Urinary bladder (tissue), 4 donors: ENCODE results near the gene UBE2A. TPM values are rescaled to one million over a fixed set of nuclear protein-coding genes. Genes with fewer than 3 reads are reported as not detected.
A peak's percentile ranks its signal among the peaks of the same experiment; 100 is the strongest.

Experiments
- DNase-seq: peaks from one replicate; pipeline ENCODE4 v3.0.0-alpha.2; 2015; ENCODE audit errors: extremely low spot score
- H3K27ac ChIP-seq: one replicate; pipeline ENCODE4 v1.5.1; 2013; ENCODE audit warnings: low read depth, mild to moderate bottlenecking, moderate library complexity
- H3K36me3 ChIP-seq: one replicate; pipeline ENCODE4 v1.6.1; 2013; ENCODE audit warnings: mild to moderate bottlenecking, moderate library complexity; ENCODE audit not compliant: insufficient read depth
- H3K4me1 ChIP-seq: one replicate; pipeline ENCODE4 v1.6.1; 2013; ENCODE audit warnings: mild to moderate bottlenecking, moderate library complexity; ENCODE audit not compliant: insufficient read depth
- H3K4me3 ChIP-seq: one replicate; pipeline ENCODE4 v1.5.1; 2013; ENCODE audit warnings: low read depth, low read length
- WGBS: extraction: QIAGEN DNeasy Blood & Tissue Kit; methylation state at CpG from one replicate; pipeline ENCODE4 v1.1.7; 2013; 5-methylcytosine and 5-hydroxymethylcytosine counted together
- polyA plus RNA-seq: library from polyadenylated mRNA; stranded (reverse); fragments of 200-250 nt; gene quantifications from one replicate; pipeline ENCODE4 v1.2.3, GENCODE V29; 2013
- total RNA-seq: library from RNA; depleted of rRNA; stranded (reverse); fragments of >200 nt; gene quantifications from one replicate; pipeline ENCODE4 v1.2.3, GENCODE V29; 2014
- donor health status: healthy with polysubstance abuse.
- donor health status: healthy.

Gene UBE2A
- 50.7 TPM for total RNA-seq
- polyA plus RNA-seq = 54.7 TPM

- WGBS = under 1% methylated on average over 79 of the region's 86 CpGs
These were observed at the start of gene UBE2A for GRCh38 chrX:119574394-119575266. Gene UBE2A, plus strand, starts transcription at chrX:119574563. Its CDS starts 149 bp downstream, at chrX:119574712.

DNA sequence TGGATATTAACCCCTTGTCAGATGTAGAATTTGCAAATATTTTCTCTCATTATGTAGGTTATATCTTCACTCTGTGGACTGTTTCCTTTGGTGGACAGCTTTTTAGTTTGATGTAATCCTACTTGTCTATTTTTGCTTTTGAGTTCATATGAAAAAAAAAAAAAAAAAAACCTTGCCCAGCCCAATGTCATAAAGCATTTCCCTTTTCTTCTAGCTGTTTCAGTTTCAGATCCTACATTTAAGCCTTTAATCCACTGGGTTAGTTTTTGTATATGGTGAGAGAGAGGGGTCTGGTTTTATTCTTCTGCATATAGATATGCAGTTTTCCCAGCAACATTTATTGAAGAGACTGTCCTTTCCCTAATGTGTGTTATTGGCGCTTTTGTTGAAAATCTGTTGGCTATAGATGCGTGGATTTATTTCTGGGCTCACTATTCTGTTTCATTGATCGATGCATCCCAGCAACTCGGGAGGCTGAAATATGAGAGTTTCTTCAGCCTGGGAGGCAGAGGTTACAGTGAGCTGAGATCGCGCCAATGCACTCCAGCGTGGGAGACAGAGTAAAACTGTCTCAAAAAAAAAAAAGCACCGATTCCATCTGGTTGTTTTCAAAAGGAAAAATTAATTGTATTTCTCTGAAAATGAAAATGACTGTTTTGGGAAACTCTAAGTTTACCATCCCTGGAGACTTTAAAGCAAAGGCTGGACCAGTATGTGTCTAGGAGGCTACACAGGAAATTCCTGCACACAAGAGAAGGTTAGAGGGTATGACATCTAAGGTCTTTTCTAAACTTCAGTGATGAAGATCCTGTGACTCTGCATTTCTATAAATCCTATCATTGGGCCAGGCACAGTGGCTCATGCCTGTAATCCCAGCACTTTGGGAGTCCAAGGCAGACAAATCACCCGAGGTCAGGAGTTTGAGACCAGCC is 44.8 kb upstream of the UBE2A start:
- H3K4me1 ChIP-seq = no peaks in the 10 kb centered on the region
- no peaks in the 10 kb centered on the region for H3K36me3 ChIP-seq
- no peak for DNase-seq
- no peak overlapping the region for H3K4me3 ChIP-seq
- WGBS = 42% methylated on average over 9 of the region's 9 CpGs
- no peak overlapping the region for H3K27ac ChIP-seq

More at GRCh38 chrX:119574394-119575266, at the start of gene UBE2A:
- Histone ChIP-seq H3K36me3 (no peaks in the 10 kb centered on the region), H3K4me1 (no peaks in the 10 kb centered on the region), H3K27ac (peak within 1 kb of the TSS; percentile 94), H3K4me3 (peak within 1 kb of the TSS; percentile 86)
- peak; percentile 73 for DNase-seq

- Histone ChIP-seq H3K27ac (no peak overlapping the region), H3K4me1 (no peaks in the 10 kb centered on the region), H3K36me3 (no peaks in the 10 kb centered on the region), H3K4me3 (no peak overlapping the region)
- 51% methylated on average over 3 of the region's 3 CpGs for WGBS
- DNase-seq = no peak
These were observed 36.9 kb upstream of the UBE2A start for GRCh38 chrX:119537487-119537886.

DNA sequence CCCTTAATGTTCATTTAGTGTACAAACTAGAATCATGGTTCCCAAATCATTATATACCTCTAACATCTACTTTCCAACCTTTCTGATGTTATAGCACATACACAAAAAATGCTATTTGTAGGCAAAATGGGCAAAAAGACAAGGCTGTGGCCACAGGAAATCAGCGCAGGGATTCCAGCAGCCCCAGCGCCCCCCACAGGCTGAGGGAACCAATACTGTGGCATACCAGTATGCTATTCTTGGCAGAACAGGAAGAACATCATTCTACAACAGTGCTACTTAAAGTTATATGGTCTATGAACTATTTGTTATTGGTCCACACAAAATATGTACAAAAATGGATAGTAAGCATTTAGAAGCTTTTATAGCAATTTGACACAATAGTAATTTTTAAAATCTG is 34.5 kb upstream of the UBE2A start:
- Histone ChIP-seq H3K4me3 (no peak overlapping the region), H3K27ac (no peak overlapping the region)
- DNase-seq = no peak

DNA sequence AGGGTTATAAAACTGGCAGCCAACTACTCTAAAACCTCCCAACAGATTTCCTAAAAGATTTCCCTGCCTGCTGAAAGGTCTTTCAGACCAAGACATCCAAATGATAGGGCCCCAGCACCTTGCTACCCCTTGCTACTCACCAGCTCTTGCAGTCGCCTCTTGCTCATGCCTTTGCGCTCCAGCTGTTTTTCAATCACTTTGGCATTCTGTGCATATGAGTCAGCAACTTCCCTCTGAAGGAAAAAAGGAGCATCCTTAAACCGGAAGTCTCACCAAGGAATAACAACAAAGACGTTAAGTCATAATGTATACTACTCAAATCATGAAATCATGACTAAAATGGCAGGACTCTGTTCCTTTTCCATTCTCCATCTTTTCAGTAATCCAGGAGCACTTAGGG is 33.2 kb upstream of the UBE2A start:
- no peak overlapping the region for H3K27ac ChIP-seq
- WGBS = 67% methylated on average over 4 of the region's 4 CpGs
- no peaks in the 10 kb centered on the region for H3K4me1 ChIP-seq
- no peak overlapping the region for H3K4me3 ChIP-seq
- no peaks in the 10 kb centered on the region for H3K36me3 ChIP-seq
- DNase-seq = no peak

More for the DNA sequence above, 34.5 kb upstream of the UBE2A start:
- H3K4me1 ChIP-seq = no peaks in the 10 kb centered on the region
- no peaks in the 10 kb centered on the region for H3K36me3 ChIP-seq
- 46% methylated on average over 2 of the region's 2 CpGs for WGBS

DNA sequence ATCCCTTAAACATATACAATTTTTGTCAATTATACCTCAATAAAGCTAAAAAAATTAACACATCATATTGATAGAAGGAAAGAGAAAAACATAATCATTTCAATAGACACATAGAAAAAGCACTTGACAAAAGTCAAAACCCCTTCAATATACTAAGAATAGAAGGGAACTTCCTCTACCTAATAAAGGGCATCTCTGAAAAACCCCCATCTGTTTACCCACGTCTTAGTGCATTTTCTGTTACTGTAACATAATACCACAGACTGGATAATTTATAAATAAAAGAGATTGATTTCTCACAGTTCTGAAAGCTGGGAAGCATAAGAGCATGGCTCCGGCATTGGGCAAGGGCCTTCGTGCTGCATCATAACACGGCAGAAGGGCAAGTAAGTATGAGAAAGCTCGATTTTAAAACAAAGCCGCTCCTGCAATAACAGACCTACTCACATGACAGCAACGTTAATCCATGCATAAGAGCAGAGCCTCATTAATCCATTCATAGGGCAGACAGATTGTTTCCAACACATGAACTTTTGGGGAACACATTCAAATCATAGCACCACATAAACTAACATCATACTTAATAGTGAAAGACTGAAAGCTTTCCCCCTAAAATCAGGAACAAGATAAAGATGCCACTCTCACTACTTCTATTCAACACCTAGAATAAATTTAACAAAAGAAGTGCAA is 24.9 kb upstream of the UBE2A start:
- no peaks in the 10 kb centered on the region for H3K36me3 ChIP-seq
- no peak overlapping the region for H3K4me3 ChIP-seq
- H3K27ac ChIP-seq = no peak overlapping the region
- 68% methylated on average over 7 of the region's 7 CpGs for WGBS
- H3K4me1 ChIP-seq = no peaks in the 10 kb centered on the region
- no peak for DNase-seq

DNA sequence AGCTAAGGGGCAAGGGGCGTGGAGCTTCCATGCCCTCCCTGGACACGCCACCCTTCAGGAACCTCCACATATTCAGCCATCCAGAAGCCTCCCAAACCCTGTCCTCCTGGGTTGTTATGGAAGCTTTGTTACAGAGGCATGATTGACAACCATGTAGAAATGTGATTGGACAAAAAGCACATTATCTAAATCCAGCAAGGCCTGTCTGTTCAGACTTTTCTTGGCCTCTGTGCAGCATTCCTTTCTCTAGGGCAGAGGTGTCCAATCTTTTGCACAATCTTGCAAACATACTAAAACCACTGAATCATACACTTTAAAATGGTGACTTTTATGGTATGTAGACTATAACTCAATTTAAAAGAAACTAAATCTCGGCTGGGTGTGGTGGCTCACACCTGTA is 21.9 kb upstream of the UBE2A start:
- no peaks in the 10 kb centered on the region for H3K36me3 ChIP-seq
- no peak overlapping the region for H3K4me3 ChIP-seq
- 90% methylated on average over 3 of the region's 3 CpGs for WGBS
- no peak overlapping the region for H3K27ac ChIP-seq
- no peaks in the 10 kb centered on the region for H3K4me1 ChIP-seq
- no peak for DNase-seq

- Histone ChIP-seq H3K27ac (peak within 1 kb of the TSS; percentile 38), H3K4me1 (no peaks in the 10 kb centered on the region), H3K36me3 (no peaks in the 10 kb centered on the region), H3K4me3 (peak within 1 kb of the TSS; percentile 53)
- DNase-seq = peak; percentile 73
- WGBS = under 1% methylated on average over 27 of the region's 27 CpGs
These were observed 9.2 kb upstream of the UBE2A start, which contains the start of gene STEEP1 for GRCh38 chrX:119565107-119565663. Gene STEEP1, minus strand, starts transcription at chrX:119565409. Its CDS starts 54 bp downstream, at chrX:119565355.

DNA sequence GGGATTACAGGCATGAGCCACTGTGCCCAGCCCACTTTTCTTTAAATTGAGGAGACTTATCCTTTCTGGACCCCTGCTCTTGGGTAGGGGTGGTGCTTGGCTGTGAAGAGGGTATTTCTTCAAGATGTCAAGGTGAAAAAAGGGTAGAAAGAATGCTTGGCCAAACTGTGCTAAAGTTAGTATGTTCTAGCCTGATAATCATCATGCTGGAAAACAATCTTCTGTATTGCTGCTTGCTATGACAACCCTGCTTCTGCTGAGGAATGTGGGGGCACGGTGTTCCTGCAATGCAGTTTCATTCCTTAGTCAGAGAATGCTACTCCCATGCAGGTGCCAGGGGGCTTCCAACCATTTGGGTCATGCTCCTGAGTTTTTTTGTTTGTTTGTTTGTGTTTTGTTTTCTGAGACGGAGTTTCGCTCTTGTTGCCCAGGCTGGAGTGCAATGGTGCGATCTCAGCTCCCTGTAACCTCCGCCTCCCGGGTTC is 4.0 kb upstream of the UBE2A start:
- Histone ChIP-seq H3K36me3 (no peaks in the 10 kb centered on the region), H3K4me1 (no peaks in the 10 kb centered on the region), H3K27ac (no peak overlapping the region), H3K4me3 (no peak overlapping the region)
- no peak for DNase-seq
- 86% methylated on average over 6 of the region's 6 CpGs for whole genome bisulfite sequencing

- 59% methylated on average over 3 of the region's 3 CpGs for WGBS
- no peaks in the 10 kb centered on the region for H3K4me1 ChIP-seq
- H3K36me3 ChIP-seq = no peaks in the 10 kb centered on the region
- DNase-seq = no peak
- H3K4me3 ChIP-seq = no peak overlapping the region
- no peak overlapping the region for H3K27ac ChIP-seq
These were observed 1.1 kb upstream of the UBE2A start for GRCh38 chrX:119573222-119573621.

- WGBS = under 1% methylated on average over 30 of the region's 30 CpGs
- H3K36me3 ChIP-seq = no peaks in the 10 kb centered on the region
- no peaks in the 10 kb centered on the region for H3K4me1 ChIP-seq
- peak overlapping the region; percentile 83 for H3K27ac ChIP-seq
- no peak for DNase-seq
- H3K4me3 ChIP-seq = peak overlapping the region; percentile 86
These were observed 446 bp upstream of the UBE2A start for GRCh38 chrX:119573840-119574393.

DNA sequence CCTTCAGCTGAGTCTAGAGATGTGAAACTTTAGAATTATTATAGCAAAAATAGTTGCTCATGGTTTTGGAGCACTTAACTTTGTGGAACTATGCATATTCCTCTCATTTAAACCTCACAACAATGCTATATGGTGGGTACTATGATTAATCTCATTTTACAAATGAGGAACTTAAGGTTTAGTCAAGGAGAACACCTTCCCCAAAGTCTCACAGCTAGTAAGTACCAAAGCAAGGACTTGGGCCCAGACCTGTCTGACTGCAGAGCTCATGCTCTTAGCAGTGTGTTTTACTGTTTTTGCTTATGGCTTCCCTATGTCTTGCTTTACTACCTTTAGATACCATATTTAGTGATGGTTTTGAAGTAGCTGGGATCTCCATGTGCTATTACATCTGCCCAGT is 5.1 kb downstream of the UBE2A start:
- Histone ChIP-seq H3K4me1 (no peaks in the 10 kb centered on the region), H3K4me3 (no peak overlapping the region)

More for the DNA sequence above, 5.1 kb downstream of the UBE2A start:
- Histone ChIP-seq H3K36me3 (no peaks in the 10 kb centered on the region), H3K27ac (no peak overlapping the region)
- no peak for DNase-seq
